Smooth muscle cell of the brain vasculature (primary cell): ENCODE results near the gene ADGRV1.
"Not testable (repeated sequence)": the region's sequence is repeated elsewhere in the genome, so short reads cannot be mapped to it uniquely, and the experiment has no call there.

Experiments
- DNase-seq: peaks from one replicate; pipeline ENCODE4 v3.0.0-alpha.2; 2012; ENCODE audit warnings: low read depth, low spot score

The ADGRV1 gene

GRCh38 chr5:90549729-90550275 lies 8.8 kb upstream of the ADGRV1 start:
- DNase-seq, result no peak

GRCh38 chr5:90550963-90551362 lies 7.6 kb upstream of the ADGRV1 start:
- DNase-seq, result no peak

- no peak for DNase-seq
Measured at GRCh38 chr5:90551376-90551775, 7.2 kb upstream of the ADGRV1 start.

- no peak for DNase-seq
Measured at GRCh38 chr5:90553711-90554110, 4.9 kb upstream of the ADGRV1 start.

- no peak for DNase-seq
Measured at GRCh38 chr5:90554358-90555006, 4.1 kb upstream of the ADGRV1 start.

GRCh38 chr5:90555666-90556065 lies 2.9 kb upstream of the ADGRV1 start:
- no peak for DNase-seq

- no peak for DNase-seq
Measured at GRCh38 chr5:90557391-90557790, 1.2 kb upstream of the ADGRV1 start.

- no peak for DNase-seq
Measured at GRCh38 chr5:90557871-90558270, 726 bp upstream of the ADGRV1 start.

- DNase-seq, result no peak
Measured at GRCh38 chr5:90560771-90561170, 2.2 kb downstream of the ADGRV1 start.

GRCh38 chr5:90561766-90562165 lies 3.2 kb downstream of the ADGRV1 start:
- no peak for DNase-seq

GRCh38 chr5:90562341-90562740 lies 3.7 kb downstream of the ADGRV1 start:
- no peak for DNase-seq

GRCh38 chr5:90563108-90563507 lies 4.5 kb downstream of the ADGRV1 start:
- no peak for DNase-seq

GRCh38 chr5:90565491-90565890 lies 6.9 kb downstream of the ADGRV1 start:
- DNase-seq, result no peak

GRCh38 chr5:90569084-90569483 lies 10.5 kb downstream of the ADGRV1 start:
- DNase-seq, result no peak

GRCh38 chr5:90570034-90570433 lies 11.4 kb downstream of the ADGRV1 start:
- no peak for DNase-seq

GRCh38 chr5:90571147-90571773 lies 12.7 kb downstream of the ADGRV1 start:
- no peak for DNase-seq

GRCh38 chr5:90575712-90576111 lies 17.1 kb downstream of the ADGRV1 start:
- DNase-seq, result no peak

- DNase-seq, result not testable (repeated sequence)
Measured at GRCh38 chr5:90576566-90576965, 18.0 kb downstream of the ADGRV1 start.

- not testable (repeated sequence) for DNase-seq
Measured at GRCh38 chr5:90579905-90580304, 21.3 kb downstream of the ADGRV1 start.

- no peak for DNase-seq
Measured at GRCh38 chr5:90581956-90582355, 23.4 kb downstream of the ADGRV1 start.

- no peak for DNase-seq
Measured at GRCh38 chr5:90585337-90585986, 26.9 kb downstream of the ADGRV1 start.

- DNase-seq, result no peak
Measured at GRCh38 chr5:90586469-90586868, 27.9 kb downstream of the ADGRV1 start.

- no peak for DNase-seq
Measured at GRCh38 chr5:90590170-90590569, 31.6 kb downstream of the ADGRV1 start.
